ENCODE measurements around the gene CUBN. TPM values are rescaled to one million over a fixed set of nuclear protein-coding genes. Genes with fewer than 3 reads are reported as not detected.

Gene CUBN
- total RNA-seq, 3 donors from 2014 or later (not counting 1 experiment from before 2014, with no cell fraction given), result 4.7 to 5.6 (median 5.1) TPM

DNA sequence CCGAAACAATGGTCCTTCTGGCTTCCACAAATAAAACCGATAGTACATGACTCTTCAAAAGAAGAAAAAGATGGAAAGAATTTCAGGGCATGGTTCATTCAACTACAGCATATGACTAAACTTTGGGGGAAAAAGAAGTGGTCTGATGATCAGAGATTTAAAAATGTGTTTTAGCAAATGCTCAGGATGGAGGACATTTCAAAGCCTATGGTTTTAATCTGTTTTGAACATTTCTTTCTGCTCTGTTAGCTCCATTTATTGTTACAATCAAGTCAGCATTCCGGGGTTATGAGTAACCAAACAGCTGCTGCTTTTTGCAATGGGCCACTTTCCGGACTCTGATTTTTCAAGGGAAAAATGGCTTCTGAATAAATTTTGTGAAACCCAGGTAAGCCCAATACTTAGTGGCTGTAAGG is 142.4 kb downstream of the CUBN start:
- Histone ChIP-seq H3K36me3 (ENCODE audit: control insufficient read depth, insufficient read depth, low read length) (no peaks in the 10 kb centered on the region), H3K9me3 (ENCODE audit: control insufficient read depth, insufficient read depth, low read length) (no peaks in the 10 kb centered on the region), H3K4me3 (ENCODE audit: low read length) (no peak overlapping the region), H3K27ac (ENCODE audit: low read length) (no peak overlapping the region), H3K4me1 (ENCODE audit: control insufficient read depth, insufficient read depth, low read length) (no peaks in the 10 kb centered on the region), H3K27me3 (ENCODE audit: control insufficient read depth, insufficient read depth, low read length) (no peaks in the 10 kb centered on the region)
- Mint-ChIP-seq H3K9me3 (no peaks in the 10 kb centered on the region), H3K27ac (no peak overlapping the region), H3K36me3 (no peaks in the 10 kb centered on the region), H3K4me3 (no peak overlapping the region), H3K27me3 (ENCODE audit: low read depth in 2 of 2) (peaks cover 0 to 6% of the 10 kb centered on the region in 2 donors), H3K4me1 (no peaks in the 10 kb centered on the region)
- DNase-seq (no peak), ATAC-seq (no peak)
- WGBS (ENCODE audit: insufficient coverage), result 95% methylated on average over 4 of the region's 4 CpGs
- TF ChIP-seq, protein P1, sequence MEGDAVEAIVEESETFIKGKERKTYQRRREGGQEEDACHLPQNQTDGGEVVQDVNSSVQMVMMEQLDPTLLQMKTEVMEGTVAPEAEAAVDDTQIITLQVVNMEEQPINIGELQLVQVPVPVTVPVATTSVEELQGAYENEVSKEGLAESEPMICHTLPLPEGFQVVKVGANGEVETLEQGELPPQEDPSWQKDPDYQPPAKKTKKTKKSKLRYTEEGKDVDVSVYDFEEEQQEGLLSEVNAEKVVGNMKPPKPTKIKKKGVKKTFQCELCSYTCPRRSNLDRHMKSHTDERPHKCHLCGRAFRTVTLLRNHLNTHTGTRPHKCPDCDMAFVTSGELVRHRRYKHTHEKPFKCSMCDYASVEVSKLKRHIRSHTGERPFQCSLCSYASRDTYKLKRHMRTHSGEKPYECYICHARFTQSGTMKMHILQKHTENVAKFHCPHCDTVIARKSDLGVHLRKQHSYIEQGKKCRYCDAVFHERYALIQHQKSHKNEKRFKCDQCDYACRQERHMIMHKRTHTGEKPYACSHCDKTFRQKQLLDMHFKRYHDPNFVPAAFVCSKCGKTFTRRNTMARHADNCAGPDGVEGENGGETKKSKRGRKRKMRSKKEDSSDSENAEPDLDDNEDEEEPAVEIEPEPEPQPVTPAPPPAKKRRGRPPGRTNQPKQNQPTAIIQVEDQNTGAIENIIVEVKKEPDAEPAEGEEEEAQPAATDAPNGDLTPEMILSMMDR (IDR thresholded peaks at IDR 0.05), result no peak
- intact Hi-C loops (cut with micrococcal nuclease), result no loop called here

- H3K27me3 ChIP-seq (ENCODE audit: control insufficient read depth, insufficient read depth, low read length), result no peaks in the 10 kb centered on the region
- no peak overlapping the region for H3K27ac Mint-ChIP-seq
- no peak overlapping the region for H3K4me3 Mint-ChIP-seq
- peaks cover 0 to 6% of the 10 kb centered on the region in 2 donors for H3K27me3 Mint-ChIP-seq (ENCODE audit: low read depth in 2 of 2)
- no peaks in the 10 kb centered on the region for H3K4me1 ChIP-seq (ENCODE audit: control insufficient read depth, insufficient read depth, low read length)
- DNase-seq, result no peak
- H3K36me3 Mint-ChIP-seq, result no peaks in the 10 kb centered on the region
- no peaks in the 10 kb centered on the region for H3K9me3 ChIP-seq (ENCODE audit: control insufficient read depth, insufficient read depth, low read length)
- H3K27ac ChIP-seq (ENCODE audit: low read length), result no peak overlapping the region
- TF ChIP-seq, protein P1 (IDR thresholded peaks at IDR 0.05), result no peak
- intact Hi-C loops (cut with micrococcal nuclease), result no loop called here
- no peaks in the 10 kb centered on the region for H3K36me3 ChIP-seq (ENCODE audit: control insufficient read depth, insufficient read depth, low read length)
- H3K4me3 ChIP-seq (ENCODE audit: low read length), result no peak overlapping the region
- no peak for ATAC-seq
- H3K4me1 Mint-ChIP-seq, result no peaks in the 10 kb centered on the region
- H3K9me3 Mint-ChIP-seq, result no peaks in the 10 kb centered on the region
- WGBS (ENCODE audit: insufficient coverage), result 90% methylated on average over 10 of the region's 10 CpGs
These were observed 143.0 kb downstream of the CUBN start for GRCh38 chr10:16986406-16987205.

GRCh38 chr10:16986082-16986405 is 143.6 kb downstream of the CUBN start:
- Histone ChIP-seq H3K27me3 (ENCODE audit: control insufficient read depth, insufficient read depth, low read length) (no peaks in the 10 kb centered on the region), H3K4me3 (ENCODE audit: low read length) (no peak overlapping the region), H3K4me1 (ENCODE audit: control insufficient read depth, insufficient read depth, low read length) (no peaks in the 10 kb centered on the region), H3K9me3 (ENCODE audit: control insufficient read depth, insufficient read depth, low read length) (no peaks in the 10 kb centered on the region), H3K36me3 (ENCODE audit: control insufficient read depth, insufficient read depth, low read length) (no peaks in the 10 kb centered on the region), H3K27ac (ENCODE audit: low read length) (no peak overlapping the region)
- Mint-ChIP-seq H3K36me3 (no peaks in the 10 kb centered on the region), H3K27ac (no peak overlapping the region), H3K9me3 (no peaks in the 10 kb centered on the region), H3K27me3 (ENCODE audit: low read depth in 2 of 2) (peaks cover 0 to 6% of the 10 kb centered on the region in 2 donors), H3K4me3 (no peak overlapping the region), H3K4me1 (no peaks in the 10 kb centered on the region)
- DNase-seq (no peak), ATAC-seq (no peak)
- TF ChIP-seq, protein P1 (IDR thresholded peaks at IDR 0.05), result no peak
- intact Hi-C loops (cut with micrococcal nuclease), result no loop called here
- WGBS (ENCODE audit: insufficient coverage), result 99% methylated on average over 3 of the region's 5 CpGs

GRCh38 chr10:16984242-16984641 is 145.4 kb downstream of the CUBN start:
- H3K27ac Mint-ChIP-seq, result no peak overlapping the region

More at GRCh38 chr10:16984242-16984641, 145.4 kb downstream of the CUBN start:
- TF ChIP-seq, protein P1 (IDR thresholded peaks at IDR 0.05), result no peak
- no peak overlapping the region for H3K4me3 ChIP-seq (ENCODE audit: low read length)
- H3K27me3 ChIP-seq (ENCODE audit: control insufficient read depth, insufficient read depth, low read length), result no peaks in the 10 kb centered on the region
- no peaks in the 10 kb centered on the region for H3K9me3 Mint-ChIP-seq
- no peak overlapping the region for H3K4me3 Mint-ChIP-seq
- H3K27me3 Mint-ChIP-seq (ENCODE audit: low read depth in 2 of 2), result no peaks in the 10 kb centered on the region
- H3K27ac ChIP-seq (ENCODE audit: low read length), result no peak overlapping the region
- no peaks in the 10 kb centered on the region for H3K4me1 Mint-ChIP-seq
- no peak for DNase-seq
- 94% methylated on average over 3 of the region's 3 CpGs for WGBS (ENCODE audit: insufficient coverage)
- no peaks in the 10 kb centered on the region for H3K9me3 ChIP-seq (ENCODE audit: control insufficient read depth, insufficient read depth, low read length)
- ATAC-seq, result no peak
- no peaks in the 10 kb centered on the region for H3K36me3 ChIP-seq (ENCODE audit: control insufficient read depth, insufficient read depth, low read length)
- intact Hi-C loops (cut with micrococcal nuclease), result no loop called here
- H3K36me3 Mint-ChIP-seq, result no peaks in the 10 kb centered on the region
- H3K4me1 ChIP-seq (ENCODE audit: control insufficient read depth, insufficient read depth, low read length), result no peaks in the 10 kb centered on the region

All from natural killer cell (primary cell).